ENCODE data around the gene OR5A2.

OR5A2 gene

GRCh38 chr11:59416613-59417012 is 9.6 kb downstream of the OR5A2 start:
- Histone ChIP-seq H3K9me3 (replicated peaks; ENCODE audit: insufficient read depth, low read length) (no peaks in the 10 kb centered on the region), H3K79me2 (ENCODE audit: low read length) (no peaks in the 10 kb centered on the region), H3K36me3 (replicated peaks; ENCODE audit: insufficient read depth, low read length) (no peaks in the 10 kb centered on the region), H3K4me1 (ENCODE audit: low read length) (peaks cover 6% of the 10 kb centered on the region; the same call in 1 of the 2 replicates), H3K27me3 (replicated peaks; ENCODE audit: insufficient read depth, low read length) (no peaks in the 10 kb centered on the region), H3K4me3 (ENCODE audit: low read length) (no peak overlapping the region), H2AFZ (ENCODE audit: low read length) (no peak overlapping the region), H3F3A (ENCODE audit: insufficient read depth, low read length) (no peaks in the 10 kb centered on the region; the same call in 1 of the 2 replicates), H3K4me2 (ENCODE audit: low read depth, low read length) (0 out of 2 replicates have a peak overlapping the region, but pooled peaks have one; percentile 23), H3K9ac (ENCODE audit: low read length) (no peak overlapping the region), H3K27ac (ENCODE audit: low read length) (no peak overlapping the region), H3K9me2 (replicated peaks; ENCODE audit: insufficient read depth, low read length) (no peaks in the 10 kb centered on the region), H4K20me1 (ENCODE audit: insufficient read depth, low read length) (no peaks in the 10 kb centered on the region)
- TF ChIP-seq CTCF (IDR thresholded peaks at IDR 0.05; ENCODE audit: low read length) (no peak), EZH2phosphoT487 (IDR thresholded peaks at IDR 0.05; ENCODE audit: low read length) (no peak), EZH2 (optimal IDR thresholded peaks at IDR 0.05; ENCODE audit: low read depth, low read length) (no peak)
- no peak for DNase-seq

GRCh38 chr11:59415111-59415510 is 11.1 kb downstream of the OR5A2 start:
- no peaks in the 10 kb centered on the region for H3K27me3 ChIP-seq (replicated peaks; ENCODE audit: insufficient read depth, low read length)
- no peaks in the 10 kb centered on the region for H4K20me1 ChIP-seq (ENCODE audit: insufficient read depth, low read length)
- peaks cover 6% of the 10 kb centered on the region; the same call in 1 of the 2 replicates for H3K4me1 ChIP-seq (ENCODE audit: low read length)
- H3F3A ChIP-seq (ENCODE audit: insufficient read depth, low read length), result no peaks in the 10 kb centered on the region; the same call in 1 of the 2 replicates
- no peak overlapping the region for H2AFZ ChIP-seq (ENCODE audit: low read length)
- no peak overlapping the region for H3K9ac ChIP-seq (ENCODE audit: low read length)
- H3K79me2 ChIP-seq (ENCODE audit: low read length), result no peaks in the 10 kb centered on the region
- no peaks in the 10 kb centered on the region for H3K9me3 ChIP-seq (replicated peaks; ENCODE audit: insufficient read depth, low read length)
- no peak for DNase-seq
- H3K9me2 ChIP-seq (replicated peaks; ENCODE audit: insufficient read depth, low read length), result no peaks in the 10 kb centered on the region
- H3K27ac ChIP-seq (ENCODE audit: low read length), result no peak overlapping the region
- no peak overlapping the region for H3K4me3 ChIP-seq (ENCODE audit: low read length)
- no peaks in the 10 kb centered on the region for H3K36me3 ChIP-seq (replicated peaks; ENCODE audit: insufficient read depth, low read length)
- no peak overlapping the region for H3K4me2 ChIP-seq (ENCODE audit: low read depth, low read length)
- TF ChIP-seq EZH2phosphoT487 (IDR thresholded peaks at IDR 0.05; ENCODE audit: low read length) (no peak), CTCF (IDR thresholded peaks at IDR 0.05; ENCODE audit: low read length) (no peak)

- no peak overlapping the region for H3K4me3 ChIP-seq (ENCODE audit: low read length)
- H3K27me3 ChIP-seq (replicated peaks; ENCODE audit: insufficient read depth, low read length), result no peaks in the 10 kb centered on the region
- H3F3A ChIP-seq (ENCODE audit: insufficient read depth, low read length), result no peaks in the 10 kb centered on the region; the same call in 1 of the 2 replicates
- no peaks in the 10 kb centered on the region for H3K9me2 ChIP-seq (replicated peaks; ENCODE audit: insufficient read depth, low read length)
- H3K9me3 ChIP-seq (replicated peaks; ENCODE audit: insufficient read depth, low read length), result no peaks in the 10 kb centered on the region
- no peak for TF ChIP-seq CTCF (IDR thresholded peaks at IDR 0.05; ENCODE audit: low read length)
- no peak for TF ChIP-seq EZH2phosphoT487 (IDR thresholded peaks at IDR 0.05; ENCODE audit: low read length)
- no peak for TF ChIP-seq EZH2 (optimal IDR thresholded peaks at IDR 0.05; ENCODE audit: low read depth, low read length)
- no peak overlapping the region for H3K27ac ChIP-seq (ENCODE audit: low read length)
- DNase-seq, result no peak
- no peaks in the 10 kb centered on the region for H3K79me2 ChIP-seq (ENCODE audit: low read length)
- no peaks in the 10 kb centered on the region for H3K36me3 ChIP-seq (replicated peaks; ENCODE audit: insufficient read depth, low read length)
- H3K4me1 ChIP-seq (ENCODE audit: low read length), result peaks cover 6% of the 10 kb centered on the region; the same call in 1 of the 2 replicates
- no peak overlapping the region for H3K4me2 ChIP-seq (ENCODE audit: low read depth, low read length)
- H4K20me1 ChIP-seq (ENCODE audit: insufficient read depth, low read length), result no peaks in the 10 kb centered on the region
- no peak overlapping the region for H2AFZ ChIP-seq (ENCODE audit: low read length)
- no peak overlapping the region for H3K9ac ChIP-seq (ENCODE audit: low read length)
Observed at GRCh38 chr11:59413646-59414045, 12.6 kb downstream of the OR5A2 start.
